Activated effector memory CD4-positive, alpha-beta T cell treated with anti-CD3 and anti-CD28 coated beads, Interleukin-2, amount 50 U/mL, for 16 hours (primary cell): ENCODE measurements around the gene G6PC2.

Source experiments
- DNase-seq: peaks from one replicate; pipeline ENCODE4 v3.0.0-alpha.2; 2020

Gene G6PC2

GRCh38 chr2:168949324-168949723 lies 48.2 kb downstream of the G6PC2 start:
- DNase-seq: no peak

GRCh38 chr2:168951871-168952270 lies 50.8 kb downstream of the G6PC2 start:
- DNase-seq: no peak

DNA sequence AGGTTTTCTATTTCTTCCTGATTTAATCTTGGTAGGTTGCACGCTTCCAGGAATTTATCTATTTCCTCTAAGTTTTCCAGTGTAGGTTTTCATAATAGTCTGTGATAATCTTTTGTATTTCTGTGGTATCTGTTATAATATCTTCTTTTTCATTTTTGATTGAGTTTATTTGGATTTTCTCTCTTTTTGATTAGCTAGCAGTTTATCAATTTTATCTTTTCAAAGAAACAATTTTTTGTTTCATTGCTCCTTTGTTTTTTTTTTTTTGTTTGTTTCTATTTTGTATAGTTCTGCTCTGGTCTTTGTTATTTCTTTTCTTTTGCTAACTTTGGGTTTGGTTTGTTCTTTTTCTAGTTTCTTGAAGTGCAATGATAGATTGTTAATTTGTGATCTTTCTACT lies 51.3 kb downstream of the G6PC2 start:
- DNase-seq: no peak

- DNase-seq: no peak
Measured at GRCh38 chr2:168954256-168954655, 53.2 kb downstream of the G6PC2 start.

DNA sequence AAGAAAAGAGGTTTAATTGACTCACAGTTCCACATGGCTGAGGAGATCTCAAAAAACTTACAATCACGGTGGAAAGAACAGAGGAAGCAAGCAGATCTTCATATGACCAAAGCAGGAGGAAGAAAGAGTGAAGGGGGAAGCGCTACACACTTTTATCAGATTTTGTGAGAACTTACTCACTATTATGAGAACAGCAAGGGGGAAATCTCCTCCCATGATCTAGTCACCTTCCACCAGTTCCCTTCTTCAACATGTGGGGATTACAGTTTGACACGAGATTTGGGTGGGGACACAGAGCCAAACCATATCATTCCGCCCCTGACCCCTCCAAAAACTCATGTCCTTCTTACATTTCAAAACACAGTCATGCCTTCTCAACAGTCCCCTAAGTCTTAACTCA lies 54.2 kb downstream of the G6PC2 start:
- no peak for DNase-seq

- DNase-seq: no peak
Measured at GRCh38 chr2:168956392-168956791, 55.3 kb downstream of the G6PC2 start.
